Cardiac muscle cell (in vitro differentiated cells and primary cell): Measurements from ENCODE around the gene DMXL2. TPM values are rescaled to one million over a fixed set of nuclear protein-coding genes. Genes with fewer than 3 reads are reported as not detected.
"Not testable (repeated sequence)": the region's sequence is repeated elsewhere in the genome, so short reads cannot be mapped to it uniquely, and the experiment has no call there.

Source experiments
- DNase-seq, 2 donors: peaks; one replicate each; pipeline versions ENCODE4 v3.0.0 to v3.0.0-alpha.2; 2010 to 2017; ENCODE audit warnings: low read depth in 1 of 2, low spot score in 1 of 2
- H3K27ac ChIP-seq: fragments of 200-600 bp; sonication (generic); 2 replicates; pipeline ENCODE4 v1.5.1; 2016
- H3K27me3 ChIP-seq: fragments of 200-600 bp; sonication (generic); 2 replicates; pipeline ENCODE4 v1.6.0; 2016; ENCODE audit warnings: control low read depth
- H3K36me3 ChIP-seq: fragments of 200-600 bp; sonication (generic); 2 replicates; pipeline ENCODE4 v1.5.1; 2016; ENCODE audit warnings: control low read depth
- H3K4me1 ChIP-seq: fragments of 200-600 bp; sonication (generic); 2 replicates; pipeline ENCODE4 v1.8.1; 2017; ENCODE audit warnings: low read depth, mild to moderate bottlenecking, mixed run types
- H3K4me3 ChIP-seq: fragments of 200-600 bp; sonication (generic); 2 replicates; pipeline ENCODE4 v1.5.1; 2016; ENCODE audit warnings: mild to moderate bottlenecking
- H3K9me3 ChIP-seq: fragments of 200-600 bp; sonication (generic); 2 replicates; pipeline ENCODE4 v1.5.1; 2017; ENCODE audit warnings: low read depth, mild to moderate bottlenecking, control low read depth
- polyA plus RNA-seq: library from polyadenylated mRNA; unstranded; fragments of >200 nt; fragmentation: Nextera tagmentation; extraction: Ambion mirVana; gene quantifications from 2 replicates; pipeline ENCODE4 v1.2.1, GENCODE V29; 2016
- total RNA-seq: library from RNA; depleted of rRNA; stranded (reverse); fragments of >200 nt; gene quantifications from 2 replicates; pipeline ENCODE4 v1.2.3, GENCODE V29; 2016
- TF ChIP-seq, protein P1 (sequence below): IDR thresholded peaks from 2 replicates; pipeline ENCODE4 v1.5.1; 2012; ENCODE audit warnings: low read depth, mild to moderate bottlenecking, low read length

The DMXL2 gene
- total and polyA plus RNA-seq, 2 experiments from 2014 or later = 16.3 to 34.0 TPM

DNA sequence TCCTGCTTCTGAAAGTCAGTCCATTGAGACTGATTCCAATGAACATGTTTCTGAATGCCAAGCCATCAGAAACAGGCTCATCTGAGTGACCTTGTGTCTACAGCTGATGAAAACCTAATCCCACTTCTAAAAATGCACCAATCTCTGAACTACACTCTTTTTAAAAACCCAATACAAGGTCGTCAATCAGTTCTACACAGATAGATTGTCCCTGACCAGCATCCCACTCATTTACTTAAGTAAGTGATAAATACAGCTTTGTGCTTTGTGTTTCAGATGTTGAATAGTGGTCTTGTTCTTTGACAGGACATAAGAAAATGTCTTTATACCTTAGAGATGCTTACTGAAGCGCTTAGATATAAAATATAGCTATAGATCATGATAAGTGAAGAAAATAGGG, 38.5 kb upstream of the DMXL2 start:
- DNase-seq = no peak
- TF ChIP-seq, protein P1, sequence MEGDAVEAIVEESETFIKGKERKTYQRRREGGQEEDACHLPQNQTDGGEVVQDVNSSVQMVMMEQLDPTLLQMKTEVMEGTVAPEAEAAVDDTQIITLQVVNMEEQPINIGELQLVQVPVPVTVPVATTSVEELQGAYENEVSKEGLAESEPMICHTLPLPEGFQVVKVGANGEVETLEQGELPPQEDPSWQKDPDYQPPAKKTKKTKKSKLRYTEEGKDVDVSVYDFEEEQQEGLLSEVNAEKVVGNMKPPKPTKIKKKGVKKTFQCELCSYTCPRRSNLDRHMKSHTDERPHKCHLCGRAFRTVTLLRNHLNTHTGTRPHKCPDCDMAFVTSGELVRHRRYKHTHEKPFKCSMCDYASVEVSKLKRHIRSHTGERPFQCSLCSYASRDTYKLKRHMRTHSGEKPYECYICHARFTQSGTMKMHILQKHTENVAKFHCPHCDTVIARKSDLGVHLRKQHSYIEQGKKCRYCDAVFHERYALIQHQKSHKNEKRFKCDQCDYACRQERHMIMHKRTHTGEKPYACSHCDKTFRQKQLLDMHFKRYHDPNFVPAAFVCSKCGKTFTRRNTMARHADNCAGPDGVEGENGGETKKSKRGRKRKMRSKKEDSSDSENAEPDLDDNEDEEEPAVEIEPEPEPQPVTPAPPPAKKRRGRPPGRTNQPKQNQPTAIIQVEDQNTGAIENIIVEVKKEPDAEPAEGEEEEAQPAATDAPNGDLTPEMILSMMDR = no peak
- no peak overlapping the region for H3K27ac ChIP-seq
- no peaks in the 10 kb centered on the region for H3K4me1 ChIP-seq
- no peaks in the 10 kb centered on the region for H3K27me3 ChIP-seq
- no peak overlapping the region for H3K4me3 ChIP-seq
- no peaks in the 10 kb centered on the region for H3K36me3 ChIP-seq
- no peaks in the 10 kb centered on the region for H3K9me3 ChIP-seq

DNA sequence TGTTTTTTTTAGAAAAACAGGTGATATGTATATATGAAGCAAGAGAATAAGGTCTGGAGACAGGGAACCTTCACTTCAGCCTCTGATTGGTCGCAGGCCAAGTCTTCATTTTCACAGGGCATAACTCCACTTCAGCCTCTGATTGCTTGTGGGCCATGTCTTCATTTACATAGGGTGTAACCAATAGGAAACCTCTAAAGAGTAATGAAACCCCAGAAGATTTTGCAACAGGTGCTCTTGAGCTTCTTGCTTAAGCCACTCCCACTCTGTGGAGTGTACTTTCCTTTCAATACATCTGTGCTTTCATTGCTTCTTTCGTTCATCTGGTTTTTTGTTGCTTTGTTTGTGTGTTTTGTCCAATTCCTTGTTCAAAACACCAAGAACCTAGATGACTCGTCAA, 36.1 kb upstream of the DMXL2 start:
- Histone ChIP-seq H3K27ac (no peak overlapping the region), H3K4me3 (no peak overlapping the region), H3K27me3 (no peaks in the 10 kb centered on the region), H3K9me3 (no peaks in the 10 kb centered on the region), H3K36me3 (no peaks in the 10 kb centered on the region), H3K4me1 (no peaks in the 10 kb centered on the region)
- TF ChIP-seq, protein P1 = no peak
- no peak for DNase-seq

DNA sequence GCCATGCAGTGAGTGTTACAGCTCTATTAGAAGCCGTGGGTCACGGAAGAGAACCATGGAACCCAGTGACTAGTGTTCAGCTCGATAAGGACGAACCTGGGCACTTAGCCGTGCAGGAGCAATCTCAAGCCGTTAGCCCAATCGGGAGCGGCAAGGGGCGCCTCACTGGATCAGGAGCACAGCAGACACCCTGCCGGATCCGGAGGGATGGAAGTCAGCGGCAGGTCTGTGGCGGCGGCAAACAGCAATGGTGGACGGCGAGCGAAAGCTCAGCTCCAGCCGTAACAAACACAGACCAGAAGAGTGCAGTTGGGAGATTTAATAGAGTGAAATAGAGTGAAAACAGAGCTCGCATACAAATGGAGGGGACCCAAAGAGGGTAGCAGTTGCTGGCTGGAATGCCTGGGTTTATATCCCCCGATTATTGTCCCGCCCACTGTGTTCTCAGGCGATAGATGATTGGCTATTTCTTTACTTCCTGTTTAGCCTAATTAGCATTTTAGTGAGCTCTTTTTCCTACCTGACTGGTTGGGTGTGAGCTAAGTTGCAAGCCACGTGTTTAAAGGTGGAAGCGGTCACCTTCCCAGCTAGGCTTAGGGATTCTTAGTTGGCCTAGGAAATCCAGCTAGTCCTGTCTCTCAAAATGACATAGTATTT, 33.0 kb upstream of the DMXL2 start:
- H3K4me1 ChIP-seq, H3K4me3 ChIP-seq, H3K27me3 ChIP-seq, H3K36me3 ChIP-seq, DNase-seq, H3K9me3 ChIP-seq, H3K27ac ChIP-seq: not testable (repeated sequence)

DNA sequence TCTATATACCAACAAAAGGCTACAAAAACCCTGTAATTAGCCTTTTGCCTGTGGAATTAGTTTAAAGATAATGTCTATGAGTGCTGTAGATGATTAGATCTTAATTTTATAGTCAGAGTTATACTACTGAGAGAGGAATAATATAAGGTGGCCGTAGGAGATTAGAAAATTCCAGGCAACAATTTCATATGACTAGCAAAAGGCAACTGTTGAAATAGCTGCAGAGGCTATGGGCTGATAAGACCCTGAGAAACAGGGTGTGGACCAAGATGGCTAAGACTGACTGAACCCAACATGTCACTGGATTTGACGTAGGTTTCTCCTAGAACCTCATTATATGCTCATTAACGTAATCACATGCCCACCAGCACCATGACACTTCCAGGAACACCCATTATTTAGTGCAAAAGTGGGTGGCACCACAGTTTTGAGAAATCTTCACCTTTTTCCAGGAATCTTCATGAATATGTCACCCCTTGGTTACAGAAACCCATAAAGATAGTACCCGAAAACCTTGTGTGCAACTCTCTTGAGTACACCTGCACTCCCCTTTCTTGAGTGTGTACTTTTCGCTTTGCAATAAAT, 29.6 kb upstream of the DMXL2 start:
- no peak overlapping the region for H3K27ac ChIP-seq
- no peaks in the 10 kb centered on the region for H3K36me3 ChIP-seq
- DNase-seq = no peak
- H3K9me3 ChIP-seq = no peaks in the 10 kb centered on the region
- TF ChIP-seq, protein P1 = no peak
- H3K4me3 ChIP-seq = no peak overlapping the region
- no peaks in the 10 kb centered on the region for H3K27me3 ChIP-seq
- H3K4me1 ChIP-seq = no peaks in the 10 kb centered on the region

DNA sequence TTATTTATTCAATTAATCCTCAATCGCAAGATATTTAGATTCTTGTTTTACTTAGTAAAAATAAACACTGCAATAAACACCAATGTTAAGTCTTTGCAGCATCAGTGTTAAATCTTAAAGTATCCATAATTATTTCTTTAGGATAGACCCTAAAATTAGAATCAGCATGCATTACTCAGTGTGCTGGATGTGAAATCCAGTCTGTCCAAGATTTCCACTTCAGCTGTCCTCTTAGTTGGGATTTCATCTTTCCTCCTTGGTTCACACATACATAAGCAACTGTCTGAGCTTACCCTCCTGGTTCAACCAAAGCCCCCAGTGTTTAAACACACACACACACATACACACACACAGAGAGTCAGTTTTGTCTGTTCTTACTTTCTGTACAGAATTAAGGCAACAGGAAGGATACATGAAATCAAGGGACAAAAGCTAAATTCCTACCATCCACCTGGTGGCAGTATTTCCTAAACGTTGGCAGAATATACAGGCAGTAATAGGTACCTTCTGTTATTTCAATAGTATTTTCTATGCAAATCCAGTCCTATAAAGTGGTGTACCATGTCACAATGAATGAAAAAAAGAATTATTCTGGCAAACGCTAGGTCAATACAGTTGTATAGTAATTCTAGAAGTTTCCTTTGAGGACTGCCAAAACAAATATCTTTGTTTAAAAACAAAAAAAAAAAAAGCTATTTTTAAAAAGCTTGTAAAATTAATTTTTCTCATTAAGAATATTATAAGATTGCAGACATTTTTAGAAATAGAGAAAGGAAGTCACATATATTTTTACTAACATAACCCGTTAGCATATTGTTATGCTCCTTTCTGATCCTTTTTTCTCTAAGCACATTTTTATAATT, 27.3 kb upstream of the DMXL2 start:
- TF ChIP-seq, protein P1 = peak; percentile 66
- H3K4me3 ChIP-seq = no peak overlapping the region
- H3K27me3 ChIP-seq = no peaks in the 10 kb centered on the region
- no peak overlapping the region for H3K27ac ChIP-seq
- DNase-seq = peak; percentile 73 to 88
- H3K36me3 ChIP-seq = no peaks in the 10 kb centered on the region
- no peaks in the 10 kb centered on the region for H3K9me3 ChIP-seq
- no peaks in the 10 kb centered on the region for H3K4me1 ChIP-seq

DNA sequence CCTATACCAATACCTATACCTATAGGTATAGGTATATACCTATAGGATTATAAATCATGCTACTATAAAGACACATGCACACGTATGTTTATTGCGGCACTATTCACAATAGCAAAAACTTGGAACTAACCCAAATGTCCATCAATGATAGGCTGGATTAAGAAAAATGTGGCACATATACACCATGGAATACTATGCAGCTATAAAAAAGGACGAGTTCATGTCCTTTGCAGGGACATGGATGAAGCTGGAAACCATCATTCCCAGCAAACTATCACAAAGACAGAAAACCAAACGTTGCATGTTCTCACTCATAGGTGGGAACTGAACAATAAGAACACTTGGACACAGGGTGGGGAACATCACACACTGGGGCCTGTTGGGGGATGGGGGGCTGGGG, 26.1 kb upstream of the DMXL2 start:
- not testable (repeated sequence) for DNase-seq, H3K4me1 ChIP-seq, H3K27me3 ChIP-seq, H3K36me3 ChIP-seq, H3K27ac ChIP-seq, H3K9me3 ChIP-seq, H3K4me3 ChIP-seq

DNA sequence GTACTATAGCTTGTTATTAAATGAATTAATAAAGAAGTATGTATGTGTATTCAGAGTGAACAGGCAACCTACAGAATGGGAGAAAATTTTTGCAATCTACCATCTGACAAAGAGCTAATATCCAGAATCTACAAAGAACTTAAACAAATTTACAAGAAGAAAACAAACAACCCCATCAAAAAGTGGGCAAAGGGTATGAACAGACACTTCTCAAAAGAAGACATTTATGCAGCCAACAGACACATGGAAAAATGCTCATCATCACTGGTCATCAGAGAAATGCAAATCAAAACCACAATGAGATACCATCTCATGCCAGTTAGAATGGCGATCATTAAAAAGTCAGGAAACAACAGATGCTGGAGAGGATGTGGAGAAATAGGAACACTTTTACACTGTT, 25.5 kb upstream of the DMXL2 start:
- H3K4me1 ChIP-seq, H3K27ac ChIP-seq, H3K36me3 ChIP-seq, H3K4me3 ChIP-seq, H3K27me3 ChIP-seq, DNase-seq, H3K9me3 ChIP-seq: not testable (repeated sequence)
